Esophagus squamous epithelium (tissue), 4 donors: ENCODE measurements around the gene TTC31.

Experiments used
- CTCF ChIP-seq, 6 experiments: fragments of 450-650 bp in 4 of 6; fragments of 200-600 bp in 2 of 6; sonication (generic) in 2 of 6; IDR thresholded peaks; one replicate each; pipeline ENCODE4 v1.5.1; 2016 to 2019; ENCODE audit warnings: antibody characterized with exemption in 6 of 6, mild to moderate bottlenecking in 4 of 6, moderate library complexity in 4 of 6
- POLR2A ChIP-seq, 4 donors: fragments of 450-650 bp; IDR thresholded peaks; one replicate each; pipeline ENCODE4 v1.6.1; 2017; ENCODE audit warnings: antibody characterized with exemption in 4 of 4, mild to moderate bottlenecking in 4 of 4, moderate library complexity in 3 of 4

- TF ChIP-seq CTCF (IDR thresholded peaks at IDR 0.05) (no peak), POLR2A (IDR thresholded peaks at IDR 0.05) (no peak)
Measured at GRCh38 chr2:74481961-74482800, 700 bp upstream of the TTC31 start.
